ENCODE data around the gene GCC2.
A peak's percentile ranks its signal among the peaks of the same experiment; 100 is the strongest.
"Not testable (repeated sequence)": the region's sequence is repeated elsewhere in the genome, so short reads cannot be mapped to it uniquely, and the experiment has no call there.

Gene GCC2

GRCh38 chr2:108533832-108534583 is 85.0 kb downstream of the GCC2 start, which contains the start of gene LIMS1:
LIMS1 (plus strand) TSS chr2:108534470; CDS start chr2:108534563, 93 bp downstream.
- DNase-seq, result peak; percentile 86

GRCh38 chr2:108534584-108535356 is 85.8 kb downstream of the GCC2 start:
- DNase-seq, result peak; percentile 48

- no peak for DNase-seq
Observed at GRCh38 chr2:108535357-108535631, 86.3 kb downstream of the GCC2 start.

GRCh38 chr2:108536133-108536780 is 87.3 kb downstream of the GCC2 start:
- DNase-seq, result no peak

GRCh38 chr2:108536911-108537310 is 87.9 kb downstream of the GCC2 start:
- DNase-seq, result no peak

GRCh38 chr2:108538000-108538625 is 89.1 kb downstream of the GCC2 start:
- DNase-seq, result no peak

GRCh38 chr2:108541451-108541850 is 92.4 kb downstream of the GCC2 start:
- DNase-seq, result no peak

- DNase-seq, result no peak
Observed at GRCh38 chr2:108542071-108542470, 93.1 kb downstream of the GCC2 start.

- no peak for DNase-seq
Observed at GRCh38 chr2:108547606-108548005, 98.6 kb downstream of the GCC2 start.

GRCh38 chr2:108548208-108549003 is 99.4 kb downstream of the GCC2 start:
- no peak for DNase-seq

- DNase-seq, result no peak
Observed at GRCh38 chr2:108552566-108552965, 103.6 kb downstream of the GCC2 start.

GRCh38 chr2:108553209-108553919 is 104.4 kb downstream of the GCC2 start:
- no peak for DNase-seq

GRCh38 chr2:108554528-108554927 is 105.5 kb downstream of the GCC2 start:
- no peak for DNase-seq

GRCh38 chr2:108555572-108555971 is 106.6 kb downstream of the GCC2 start:
- DNase-seq, result no peak

GRCh38 chr2:108556581-108556980 is 107.6 kb downstream of the GCC2 start:
- not testable (repeated sequence) for DNase-seq
